Bronchial epithelial cell (primary cell): ENCODE data around the gene FBXL7. TPM values are rescaled to one million over a fixed set of nuclear protein-coding genes. Genes with fewer than 3 reads are reported as not detected.

Experiments
- DNase-seq: peaks from one replicate; pipeline ENCODE4 v3.0.0-alpha.2; 2010; ENCODE audit warnings: low read depth
- FAIRE-seq: peaks from 2 replicates; lab custom pipeline; 2011; peaks lifted over from hg19 to GRCh38; lab: Jason Lieb, UNC
- H3K27me3 ChIP-seq: 2 replicates; pipeline ENCODE4 v1.5.1; 2011; ENCODE audit warnings: low read length; ENCODE audit not compliant: control insufficient read depth, insufficient read depth
- H3K36me3 ChIP-seq: 2 replicates; pipeline ENCODE4 v1.5.1; 2011; ENCODE audit warnings: low read length; ENCODE audit not compliant: control insufficient read depth, insufficient read depth
- H3K4me3 ChIP-seq: 2 replicates; pipeline ENCODE4 v1.5.1; 2011; ENCODE audit warnings: mild to moderate bottlenecking, low read depth, low read length, control low read depth
- total RNA-seq: library from RNA; depleted of rRNA; stranded (reverse); fragments of >200 nt; gene quantifications from 2 replicates; pipeline ENCODE4 v1.2.1, GENCODE V29; 2014
- TF ChIP-seq, protein P1 (sequence below): IDR thresholded peaks from 2 replicates; pipeline ENCODE4 v1.5.1; 2011; ENCODE audit warnings: mild to moderate bottlenecking, moderate library complexity, low read length, control low read depth, inconsistent platforms; ENCODE audit not compliant: insufficient read depth, severe bottlenecking

Gene FBXL7
- total RNA-seq, 1 donor from 2014 or later: 0.26 TPM

DNA sequence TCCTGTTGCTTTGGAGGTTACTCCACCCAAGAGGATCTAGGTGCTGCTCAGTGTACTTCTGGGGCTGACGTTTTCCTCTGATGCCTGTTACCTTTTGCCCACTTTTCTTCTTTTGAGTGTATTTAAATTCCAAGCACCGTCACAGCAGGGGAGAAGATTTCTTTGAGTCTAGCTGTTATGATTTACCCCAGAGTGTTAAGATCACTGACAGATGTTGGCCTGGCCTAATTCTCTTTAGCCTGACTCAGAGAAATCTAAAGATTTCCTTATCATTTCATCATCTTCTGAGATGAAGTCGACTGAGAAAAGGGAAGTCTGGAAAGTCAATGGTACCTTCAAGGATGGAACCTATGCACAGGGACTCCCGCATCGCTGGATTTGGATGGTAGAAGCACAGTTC lies 191.5 kb downstream of the FBXL7 start:
- H3K36me3 ChIP-seq: no peaks in the 10 kb centered on the region
- no peak overlapping the region for H3K4me3 ChIP-seq
- TF ChIP-seq, protein P1, sequence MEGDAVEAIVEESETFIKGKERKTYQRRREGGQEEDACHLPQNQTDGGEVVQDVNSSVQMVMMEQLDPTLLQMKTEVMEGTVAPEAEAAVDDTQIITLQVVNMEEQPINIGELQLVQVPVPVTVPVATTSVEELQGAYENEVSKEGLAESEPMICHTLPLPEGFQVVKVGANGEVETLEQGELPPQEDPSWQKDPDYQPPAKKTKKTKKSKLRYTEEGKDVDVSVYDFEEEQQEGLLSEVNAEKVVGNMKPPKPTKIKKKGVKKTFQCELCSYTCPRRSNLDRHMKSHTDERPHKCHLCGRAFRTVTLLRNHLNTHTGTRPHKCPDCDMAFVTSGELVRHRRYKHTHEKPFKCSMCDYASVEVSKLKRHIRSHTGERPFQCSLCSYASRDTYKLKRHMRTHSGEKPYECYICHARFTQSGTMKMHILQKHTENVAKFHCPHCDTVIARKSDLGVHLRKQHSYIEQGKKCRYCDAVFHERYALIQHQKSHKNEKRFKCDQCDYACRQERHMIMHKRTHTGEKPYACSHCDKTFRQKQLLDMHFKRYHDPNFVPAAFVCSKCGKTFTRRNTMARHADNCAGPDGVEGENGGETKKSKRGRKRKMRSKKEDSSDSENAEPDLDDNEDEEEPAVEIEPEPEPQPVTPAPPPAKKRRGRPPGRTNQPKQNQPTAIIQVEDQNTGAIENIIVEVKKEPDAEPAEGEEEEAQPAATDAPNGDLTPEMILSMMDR: no peak
- no peaks in the 10 kb centered on the region for H3K27me3 ChIP-seq
- FAIRE-seq (no peak), DNase-seq (no peak)

DNA sequence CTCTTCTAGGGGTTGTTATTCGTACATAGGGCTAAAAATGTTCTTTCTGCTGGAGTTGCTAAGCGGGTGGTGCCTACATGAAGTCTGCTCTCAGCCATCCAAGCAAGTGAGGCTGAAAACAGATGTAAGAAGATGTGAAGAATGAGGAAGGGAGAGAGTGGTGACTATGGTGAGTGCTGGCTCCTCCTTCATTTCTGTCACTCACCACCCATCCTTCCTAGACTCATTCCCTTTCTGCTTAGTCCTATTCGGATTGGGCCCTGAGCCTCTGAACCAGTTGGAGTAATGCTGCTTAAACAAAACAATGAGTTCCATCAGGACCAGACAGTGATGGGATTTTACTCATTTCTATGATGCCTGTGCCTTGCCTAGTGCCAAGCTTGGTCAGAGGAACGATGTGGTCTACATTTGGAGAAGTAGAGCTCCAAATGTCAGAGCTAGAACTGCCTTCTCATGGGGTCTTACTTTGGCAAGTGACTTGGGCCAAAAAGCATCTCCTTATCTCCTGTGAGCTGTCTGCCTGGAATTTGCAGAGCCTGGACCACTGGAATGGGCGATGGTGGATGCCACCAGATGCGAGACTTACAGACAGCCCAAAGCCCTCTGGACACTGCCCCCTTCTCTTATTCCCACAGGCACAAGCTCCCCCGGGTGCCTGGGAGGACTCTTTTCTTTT lies 192.9 kb downstream of the FBXL7 start:
- TF ChIP-seq, protein P1: no peak
- DNase-seq: no peak
- no peaks in the 10 kb centered on the region for H3K36me3 ChIP-seq
- H3K27me3 ChIP-seq: no peaks in the 10 kb centered on the region
- no peak overlapping the region for H3K4me3 ChIP-seq
- FAIRE-seq: peak; percentile 55

DNA sequence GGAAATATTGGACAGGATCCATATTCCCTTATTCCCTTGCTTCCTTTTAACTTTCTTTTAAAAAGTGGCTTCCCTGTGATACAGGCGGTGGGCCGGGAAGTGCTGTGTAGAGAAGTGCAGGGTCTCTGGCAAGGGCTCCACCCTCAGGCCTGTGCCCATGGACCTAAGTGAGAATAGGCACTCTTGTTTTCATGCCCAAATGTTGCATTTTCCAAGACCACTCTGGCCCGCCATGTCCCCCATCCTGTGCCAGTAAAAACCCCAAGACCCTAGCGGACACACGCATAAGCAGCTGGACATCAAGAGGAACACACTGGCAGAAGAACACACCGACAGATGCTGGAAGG lies 193.4 kb downstream of the FBXL7 start:
- H3K36me3 ChIP-seq: no peaks in the 10 kb centered on the region
- H3K27me3 ChIP-seq: no peaks in the 10 kb centered on the region
- FAIRE-seq: no peak
- DNase-seq: no peak
- H3K4me3 ChIP-seq: no peak overlapping the region
- TF ChIP-seq, protein P1: no peak

DNA sequence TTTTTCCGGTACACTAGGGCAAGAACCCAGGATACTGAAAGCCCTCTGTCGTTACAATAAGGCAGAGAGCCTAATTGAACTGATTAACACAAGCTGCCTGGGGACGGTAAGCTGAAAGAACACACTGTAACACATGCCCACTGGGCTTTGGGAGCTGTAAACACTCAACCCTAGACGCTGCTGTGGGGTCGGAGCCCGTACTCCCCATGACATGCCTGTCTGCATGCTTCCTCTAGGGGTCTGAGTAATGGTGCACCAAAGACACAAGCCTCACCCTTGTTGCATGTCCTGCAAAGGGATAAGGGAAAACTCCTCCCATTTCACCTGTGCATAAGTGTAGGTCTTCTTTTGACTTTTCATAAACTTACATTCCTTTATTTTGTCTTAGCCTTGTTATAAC lies 194.0 kb downstream of the FBXL7 start:
- FAIRE-seq: no peak
- Histone ChIP-seq H3K4me3 (no peak overlapping the region), H3K27me3 (no peaks in the 10 kb centered on the region), H3K36me3 (no peaks in the 10 kb centered on the region)
- TF ChIP-seq, protein P1: no peak
- no peak for DNase-seq

DNA sequence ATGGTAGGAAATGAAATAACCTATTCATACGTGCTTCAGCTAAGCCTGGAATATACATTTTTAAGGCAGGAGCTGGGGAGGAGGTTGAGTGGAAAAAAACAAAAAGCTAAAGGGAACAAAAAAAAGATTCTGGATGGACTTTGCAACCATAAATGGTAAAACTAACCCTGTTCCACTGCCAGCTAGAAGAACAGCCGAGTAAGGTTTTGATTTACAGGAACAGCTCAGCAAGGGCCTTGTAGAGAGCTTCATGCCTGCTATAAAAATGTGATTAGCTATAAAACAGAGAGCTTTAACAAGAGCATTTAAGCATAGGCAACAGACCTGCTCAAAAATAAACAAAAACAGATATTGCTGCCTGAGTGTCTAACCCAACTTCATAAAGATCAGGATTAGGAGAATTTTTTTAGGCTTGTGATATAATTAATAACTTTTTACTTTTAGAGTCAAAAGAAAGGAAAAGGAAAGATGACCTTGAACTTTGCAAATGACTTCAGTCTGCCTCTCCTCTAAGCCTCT lies 194.8 kb downstream of the FBXL7 start:
- DNase-seq: no peak
- H3K27me3 ChIP-seq: no peaks in the 10 kb centered on the region
- no peak for FAIRE-seq
- TF ChIP-seq, protein P1: no peak
- H3K4me3 ChIP-seq: no peak overlapping the region
- H3K36me3 ChIP-seq: no peaks in the 10 kb centered on the region
